ENCODE measurements around the gene OSBPL2. TPM values are rescaled to one million over a fixed set of nuclear protein-coding genes. Genes with fewer than 3 reads are reported as not detected.

The OSBPL2 gene
- total and polyA plus RNA-seq, 10 donors: 9.2 to 81.7 (median 48.4) TPM

GRCh38 chr20:62329389-62330377 lies 91.4 kb downstream of the OSBPL2 start:
- 88 to 96% (median 94%) methylated on average over 8 to 37 of the region's 37 CpGs for WGBS, 5 donors

GRCh38 chr20:62330576-62331317 lies 92.4 kb downstream of the OSBPL2 start:
- Histone ChIP-seq H3K27me3 (replicated peaks in 1 of 7) (no peaks in the 10 kb centered on the region), H3K9me3 (no peaks in the 10 kb centered on the region), H3K27ac (no peak overlapping the region), H3K36me3 (peaks cover 0 to 97% (median 64%) of the 10 kb centered on the region in 6 donors), H3K4me3 (no peak overlapping the region), H3K4me1 (peaks cover 0 to 3% (median 0%) of the 10 kb centered on the region in 6 donors)
- no peak for TF ChIP-seq POLR2A (IDR thresholded peaks at IDR 0.05)
- TF ChIP-seq, protein P1, sequence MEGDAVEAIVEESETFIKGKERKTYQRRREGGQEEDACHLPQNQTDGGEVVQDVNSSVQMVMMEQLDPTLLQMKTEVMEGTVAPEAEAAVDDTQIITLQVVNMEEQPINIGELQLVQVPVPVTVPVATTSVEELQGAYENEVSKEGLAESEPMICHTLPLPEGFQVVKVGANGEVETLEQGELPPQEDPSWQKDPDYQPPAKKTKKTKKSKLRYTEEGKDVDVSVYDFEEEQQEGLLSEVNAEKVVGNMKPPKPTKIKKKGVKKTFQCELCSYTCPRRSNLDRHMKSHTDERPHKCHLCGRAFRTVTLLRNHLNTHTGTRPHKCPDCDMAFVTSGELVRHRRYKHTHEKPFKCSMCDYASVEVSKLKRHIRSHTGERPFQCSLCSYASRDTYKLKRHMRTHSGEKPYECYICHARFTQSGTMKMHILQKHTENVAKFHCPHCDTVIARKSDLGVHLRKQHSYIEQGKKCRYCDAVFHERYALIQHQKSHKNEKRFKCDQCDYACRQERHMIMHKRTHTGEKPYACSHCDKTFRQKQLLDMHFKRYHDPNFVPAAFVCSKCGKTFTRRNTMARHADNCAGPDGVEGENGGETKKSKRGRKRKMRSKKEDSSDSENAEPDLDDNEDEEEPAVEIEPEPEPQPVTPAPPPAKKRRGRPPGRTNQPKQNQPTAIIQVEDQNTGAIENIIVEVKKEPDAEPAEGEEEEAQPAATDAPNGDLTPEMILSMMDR (IDR thresholded peaks at IDR 0.05 in 8 of 11, conservative IDR thresholded peaks at IDR 0.05 in 3 of 11): no peak
- no peak for TF ChIP-seq POLR2AphosphoS5 (IDR thresholded peaks at IDR 0.05)
- 84 to 94% (median 89%) methylated on average over 37 to 46 of the region's 46 CpGs for WGBS, 5 donors
- no peak for DNase-seq
- intact Hi-C loops (cut with DNase I; ENCODE audit: low total_unique reads): no loop called here

More at GRCh38 chr20:62329389-62330377, 91.4 kb downstream of the OSBPL2 start:
- H3K4me1 ChIP-seq: no peaks in the 10 kb centered on the region
- intact Hi-C loops (cut with DNase I; ENCODE audit: low total_unique reads): no loop called here
- peaks cover 0 to 100% (median 67%) of the 10 kb centered on the region in 6 donors for H3K36me3 ChIP-seq
- TF ChIP-seq POLR2AphosphoS5 (IDR thresholded peaks at IDR 0.05): no peak
- no peak for TF ChIP-seq POLR2A (IDR thresholded peaks at IDR 0.05)
- TF ChIP-seq, protein P1 (IDR thresholded peaks at IDR 0.05 in 8 of 11, conservative IDR thresholded peaks at IDR 0.05 in 3 of 11): no peak
- H3K9me3 ChIP-seq: no peaks in the 10 kb centered on the region
- no peak overlapping the region for H3K4me3 ChIP-seq
- no peaks in the 10 kb centered on the region for H3K27me3 ChIP-seq (replicated peaks in 1 of 7)
- H3K27ac ChIP-seq: no peak overlapping the region
- DNase-seq: no peak

DNA sequence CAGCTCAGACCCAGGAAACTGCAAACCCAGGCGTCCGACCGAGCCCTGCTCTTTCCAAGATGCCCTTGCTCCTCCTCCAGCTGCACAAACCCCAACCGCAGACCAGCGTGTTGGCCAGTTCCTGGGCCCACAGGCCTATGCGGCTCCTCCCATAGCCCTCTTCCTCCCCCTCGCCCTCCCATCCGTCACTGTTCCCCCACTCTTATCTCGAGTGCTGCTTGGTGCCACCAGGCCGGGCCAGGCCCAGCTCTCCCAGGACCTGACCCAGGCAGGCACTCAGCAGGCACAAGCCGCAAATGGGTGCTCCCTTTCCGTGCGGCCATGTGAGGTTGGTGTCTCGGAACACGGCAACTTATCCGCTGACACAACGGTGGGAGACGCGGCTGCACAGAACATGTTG lies 93.0 kb downstream of the OSBPL2 start:
- intact Hi-C loops (cut with DNase I; ENCODE audit: low total_unique reads): no loop called here
- TF ChIP-seq POLR2AphosphoS5 (IDR thresholded peaks at IDR 0.05) (no peak), POLR2A (IDR thresholded peaks at IDR 0.05) (no peak)
- TF ChIP-seq, protein P1 (IDR thresholded peaks at IDR 0.05 in 8 of 11, conservative IDR thresholded peaks at IDR 0.05 in 3 of 11): no peak
- H3K27me3 ChIP-seq (replicated peaks in 1 of 7): no peaks in the 10 kb centered on the region
- no peaks in the 10 kb centered on the region for H3K9me3 ChIP-seq
- peaks cover 0 to 94% (median 64%) of the 10 kb centered on the region in 6 donors for H3K36me3 ChIP-seq
- no peak overlapping the region for H3K27ac ChIP-seq
- peaks cover 0 to 9% (median 2%) of the 10 kb centered on the region in 6 donors for H3K4me1 ChIP-seq
- no peak for DNase-seq
- WGBS, 5 donors: 90 to 94% (median 92%) methylated on average over 19 of the region's 19 CpGs
- H3K4me3 ChIP-seq: no peak overlapping the region

Data from spleen (tissue), 11 donors.